ENCODE measurements around the gene THEMIS.

DNA sequence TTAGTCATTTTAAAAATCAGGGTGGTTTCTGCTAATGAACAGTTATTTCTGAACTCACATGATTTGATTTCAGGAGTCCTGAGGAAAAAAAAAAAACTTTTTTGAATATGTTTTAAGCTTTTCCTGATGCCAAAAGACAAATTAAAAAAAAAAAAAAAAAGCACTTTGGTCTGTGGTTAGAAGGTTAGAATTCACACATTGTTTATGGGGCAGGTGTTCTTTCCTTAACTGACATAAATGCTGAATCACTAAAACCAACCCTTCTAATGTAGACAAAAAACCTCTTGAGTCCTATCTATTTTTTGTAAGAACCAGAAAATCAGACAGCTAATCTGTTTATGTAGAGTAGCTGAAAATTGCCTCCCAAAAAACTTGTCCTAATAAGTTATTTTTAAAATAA is 20.4 kb downstream of the THEMIS start:
- no peak for TF ChIP-seq POLR2A (IDR thresholded peaks at IDR 0.05; ENCODE audit: low read length)
- TF ChIP-seq GATA1 (IDR thresholded peaks at IDR 0.05; ENCODE audit: low read depth, low read length) = no peak

Data from erythroblast (primary cell).